ENCODE measurements around the gene PRELID1. TPM values are rescaled to one million over a fixed set of nuclear protein-coding genes. Genes with fewer than 3 reads are reported as not detected.

PRELID1 gene
- total RNA-seq, 1 experiment from 2014 or later, result 275 TPM

DNA sequence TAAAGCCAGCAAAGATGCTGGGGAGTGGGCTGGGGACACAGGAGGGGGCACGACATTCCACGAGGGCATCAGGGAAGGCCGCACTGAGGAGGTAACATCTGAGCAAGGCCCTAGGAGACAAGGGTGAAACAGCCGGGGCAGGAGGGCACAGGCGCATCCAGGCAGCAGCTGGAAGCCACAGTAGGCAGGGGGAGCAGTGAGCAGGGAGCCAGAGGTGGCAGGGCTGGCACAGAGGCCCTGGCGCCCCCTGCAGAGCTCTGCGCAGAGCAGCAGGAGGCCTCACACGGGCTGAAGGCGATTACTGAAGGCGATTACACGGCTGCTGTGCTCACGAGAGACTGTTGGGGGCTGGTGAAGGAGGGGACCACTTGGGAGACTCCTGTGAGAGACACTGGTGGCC, 32.5 kb downstream of the PRELID1 start:
- H3K4me3 ChIP-seq (ENCODE audit: low read depth in 2 of 2, low read length in 2 of 2), result no peak overlapping the region
- DNase-seq (ENCODE audit: low read depth, low spot score), result no peak
- in situ Hi-C loops (cut with HindIII; ENCODE audit: low pct_unique_long_range_greater_than_20kb, low sequenced_read_pairs) (no loop called here), intact Hi-C loops (cut with micrococcal nuclease; ENCODE audit: unreplicated experiment) (no loop called here)
- BruUV-seq (replicated peaks), result no TSS peak
- no peak overlapping the region for H3K27ac ChIP-seq (ENCODE audit: low read length)
- ATAC-seq, result peak; percentile 85
- TF ChIP-seq, protein P1, sequence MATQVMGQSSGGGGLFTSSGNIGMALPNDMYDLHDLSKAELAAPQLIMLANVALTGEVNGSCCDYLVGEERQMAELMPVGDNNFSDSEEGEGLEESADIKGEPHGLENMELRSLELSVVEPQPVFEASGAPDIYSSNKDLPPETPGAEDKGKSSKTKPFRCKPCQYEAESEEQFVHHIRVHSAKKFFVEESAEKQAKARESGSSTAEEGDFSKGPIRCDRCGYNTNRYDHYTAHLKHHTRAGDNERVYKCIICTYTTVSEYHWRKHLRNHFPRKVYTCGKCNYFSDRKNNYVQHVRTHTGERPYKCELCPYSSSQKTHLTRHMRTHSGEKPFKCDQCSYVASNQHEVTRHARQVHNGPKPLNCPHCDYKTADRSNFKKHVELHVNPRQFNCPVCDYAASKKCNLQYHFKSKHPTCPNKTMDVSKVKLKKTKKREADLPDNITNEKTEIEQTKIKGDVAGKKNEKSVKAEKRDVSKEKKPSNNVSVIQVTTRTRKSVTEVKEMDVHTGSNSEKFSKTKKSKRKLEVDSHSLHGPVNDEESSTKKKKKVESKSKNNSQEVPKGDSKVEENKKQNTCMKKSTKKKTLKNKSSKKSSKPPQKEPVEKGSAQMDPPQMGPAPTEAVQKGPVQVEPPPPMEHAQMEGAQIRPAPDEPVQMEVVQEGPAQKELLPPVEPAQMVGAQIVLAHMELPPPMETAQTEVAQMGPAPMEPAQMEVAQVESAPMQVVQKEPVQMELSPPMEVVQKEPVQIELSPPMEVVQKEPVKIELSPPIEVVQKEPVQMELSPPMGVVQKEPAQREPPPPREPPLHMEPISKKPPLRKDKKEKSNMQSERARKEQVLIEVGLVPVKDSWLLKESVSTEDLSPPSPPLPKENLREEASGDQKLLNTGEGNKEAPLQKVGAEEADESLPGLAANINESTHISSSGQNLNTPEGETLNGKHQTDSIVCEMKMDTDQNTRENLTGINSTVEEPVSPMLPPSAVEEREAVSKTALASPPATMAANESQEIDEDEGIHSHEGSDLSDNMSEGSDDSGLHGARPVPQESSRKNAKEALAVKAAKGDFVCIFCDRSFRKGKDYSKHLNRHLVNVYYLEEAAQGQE (IDR thresholded peaks at IDR 0.05; ENCODE audit: insufficient read depth in 1 of 2, low read depth in 2 of 2, low read length in 1 of 2), result no peak
- no peaks in the 10 kb centered on the region for H3K27me3 ChIP-seq (ENCODE audit: control insufficient read depth, insufficient read depth, low read length)
- H3K36me3 ChIP-seq (ENCODE audit: control insufficient read depth, insufficient read depth, low read length), result peaks cover 10% of the 10 kb centered on the region
- ChIA-PET CTCF (interaction anchor here (0.6 to 1.0 kb wide), 2 partner anchors 26 to 249 kb away, joined by 3 to 4 read pairs; partner anchors contain the start of gene FGFR4), POLR2A (interaction anchor here (1.0 kb wide), 1 partner anchor 47 kb away, joined by 3 read pairs; no protein-coding TSS in a partner anchor)
- H3K9me3 ChIP-seq (ENCODE audit: control insufficient read depth, insufficient read depth, low read depth, low read length), result no peaks in the 10 kb centered on the region
- H3K4me1 ChIP-seq (ENCODE audit: control insufficient read depth, insufficient read depth, low read length), result no peaks in the 10 kb centered on the region

DNA sequence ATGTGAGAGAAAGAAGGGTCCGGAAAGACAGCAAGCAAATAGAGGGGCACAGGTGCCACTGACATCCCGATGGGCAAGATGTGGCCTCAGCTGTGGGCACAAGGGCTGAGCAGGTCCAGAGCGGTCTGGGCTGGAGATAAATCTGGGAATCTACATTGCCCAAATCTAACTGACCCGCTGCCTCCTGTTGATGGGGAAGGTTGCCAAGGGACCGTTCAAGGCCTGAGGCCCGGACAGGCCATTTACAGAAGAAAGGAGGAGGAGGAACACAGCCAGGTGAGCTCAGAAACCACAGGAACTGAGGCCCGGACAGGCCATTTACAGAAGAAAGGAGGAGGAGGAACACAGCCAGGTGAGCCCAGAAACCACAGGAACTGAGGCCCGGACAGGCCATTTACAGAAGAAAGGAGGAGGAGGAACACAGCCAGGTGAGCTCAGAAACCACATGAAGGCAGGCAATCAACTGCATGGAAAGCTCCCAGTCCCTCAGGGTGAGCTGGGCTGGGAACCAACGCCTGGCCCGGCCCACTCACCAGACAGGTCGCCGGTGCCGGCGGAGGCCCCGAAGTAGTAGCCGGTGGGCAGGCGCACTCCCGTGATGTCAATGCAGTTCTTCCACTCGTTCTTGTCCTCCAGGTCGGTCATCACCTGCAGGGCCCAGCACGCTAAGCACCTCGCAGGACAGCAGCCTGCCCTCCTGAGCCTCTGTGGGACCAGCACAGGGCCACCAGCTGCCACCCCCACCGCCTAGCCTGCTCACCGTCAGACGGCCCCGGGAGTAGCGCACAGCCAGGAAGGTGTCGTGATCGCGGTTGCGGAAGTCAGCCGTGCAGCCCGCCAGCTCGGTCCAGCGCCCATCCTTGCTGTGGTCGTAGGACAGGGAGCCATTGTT, 33.2 kb downstream of the PRELID1 start:
- TF ChIP-seq POLR2AphosphoS5 (IDR thresholded peaks at IDR 0.05; ENCODE audit: low read depth, low read length), result no peak
- TF ChIP-seq, protein P2, sequence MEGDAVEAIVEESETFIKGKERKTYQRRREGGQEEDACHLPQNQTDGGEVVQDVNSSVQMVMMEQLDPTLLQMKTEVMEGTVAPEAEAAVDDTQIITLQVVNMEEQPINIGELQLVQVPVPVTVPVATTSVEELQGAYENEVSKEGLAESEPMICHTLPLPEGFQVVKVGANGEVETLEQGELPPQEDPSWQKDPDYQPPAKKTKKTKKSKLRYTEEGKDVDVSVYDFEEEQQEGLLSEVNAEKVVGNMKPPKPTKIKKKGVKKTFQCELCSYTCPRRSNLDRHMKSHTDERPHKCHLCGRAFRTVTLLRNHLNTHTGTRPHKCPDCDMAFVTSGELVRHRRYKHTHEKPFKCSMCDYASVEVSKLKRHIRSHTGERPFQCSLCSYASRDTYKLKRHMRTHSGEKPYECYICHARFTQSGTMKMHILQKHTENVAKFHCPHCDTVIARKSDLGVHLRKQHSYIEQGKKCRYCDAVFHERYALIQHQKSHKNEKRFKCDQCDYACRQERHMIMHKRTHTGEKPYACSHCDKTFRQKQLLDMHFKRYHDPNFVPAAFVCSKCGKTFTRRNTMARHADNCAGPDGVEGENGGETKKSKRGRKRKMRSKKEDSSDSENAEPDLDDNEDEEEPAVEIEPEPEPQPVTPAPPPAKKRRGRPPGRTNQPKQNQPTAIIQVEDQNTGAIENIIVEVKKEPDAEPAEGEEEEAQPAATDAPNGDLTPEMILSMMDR (IDR thresholded peaks at IDR 0.05), result no peak
- TF ChIP-seq, protein P1 (IDR thresholded peaks at IDR 0.05; ENCODE audit: insufficient read depth in 1 of 2, low read depth in 2 of 2, low read length in 1 of 2), result no peak
- TF ChIP-seq TCF7L2 (IDR thresholded peaks at IDR 0.05; ENCODE audit: low read depth, low read length), result no peak
- intact Hi-C loops (cut with micrococcal nuclease; ENCODE audit: unreplicated experiment) (no loop called here), in situ Hi-C loops (cut with HindIII; ENCODE audit: low pct_unique_long_range_greater_than_20kb, low sequenced_read_pairs) (no loop called here)
- DNase-seq (ENCODE audit: low read depth, low spot score) (no peak), ATAC-seq (no peak)
- no peaks in the 10 kb centered on the region for H3K4me1 ChIP-seq (ENCODE audit: control insufficient read depth, insufficient read depth, low read length)
- H3K36me3 ChIP-seq (ENCODE audit: control insufficient read depth, insufficient read depth, low read length), result peaks cover 16% of the 10 kb centered on the region
- no peaks in the 10 kb centered on the region for H3K9me3 ChIP-seq (ENCODE audit: control insufficient read depth, insufficient read depth, low read depth, low read length)
- CTCF ChIA-PET, result interaction anchor here (0.6 to 1.0 kb wide), 2 partner anchors 27 to 250 kb away, joined by 3 to 4 read pairs; partner anchors contain the start of gene FGFR4
- H3K27ac ChIP-seq (ENCODE audit: low read length), result no peak overlapping the region
- POLR2A ChIA-PET, result no interaction called here
- no peaks in the 10 kb centered on the region for H3K27me3 ChIP-seq (ENCODE audit: control insufficient read depth, insufficient read depth, low read length)
- BruUV-seq (replicated peaks), result no TSS peak
- H3K4me3 ChIP-seq (ENCODE audit: low read depth in 2 of 2, low read length in 2 of 2), result no peak overlapping the region

Measured in Panc1 (cell line).